HG03139 (cell line): ENCODE data around the gene IL12B.
A peak's percentile ranks its signal among the peaks of the same experiment; 100 is the strongest.
"Not testable (repeated sequence)": the region's sequence is repeated elsewhere in the genome, so short reads cannot be mapped to it uniquely, and the experiment has no call there.

Experiments
- ATAC-seq: cut with Tn5 transposase; IDR thresholded peaks from one replicate; pipeline ENCODE4 v1.9.1; 2021; ENCODE audit not compliant: unreplicated experiment

The IL12B gene

GRCh38 chr5:159333545-159333925, 3.2 kb upstream of the IL12B start:
- ATAC-seq, result no peak

- ATAC-seq, result no peak
Observed at GRCh38 chr5:159332800-159333544, 2.7 kb upstream of the IL12B start.

DNA sequence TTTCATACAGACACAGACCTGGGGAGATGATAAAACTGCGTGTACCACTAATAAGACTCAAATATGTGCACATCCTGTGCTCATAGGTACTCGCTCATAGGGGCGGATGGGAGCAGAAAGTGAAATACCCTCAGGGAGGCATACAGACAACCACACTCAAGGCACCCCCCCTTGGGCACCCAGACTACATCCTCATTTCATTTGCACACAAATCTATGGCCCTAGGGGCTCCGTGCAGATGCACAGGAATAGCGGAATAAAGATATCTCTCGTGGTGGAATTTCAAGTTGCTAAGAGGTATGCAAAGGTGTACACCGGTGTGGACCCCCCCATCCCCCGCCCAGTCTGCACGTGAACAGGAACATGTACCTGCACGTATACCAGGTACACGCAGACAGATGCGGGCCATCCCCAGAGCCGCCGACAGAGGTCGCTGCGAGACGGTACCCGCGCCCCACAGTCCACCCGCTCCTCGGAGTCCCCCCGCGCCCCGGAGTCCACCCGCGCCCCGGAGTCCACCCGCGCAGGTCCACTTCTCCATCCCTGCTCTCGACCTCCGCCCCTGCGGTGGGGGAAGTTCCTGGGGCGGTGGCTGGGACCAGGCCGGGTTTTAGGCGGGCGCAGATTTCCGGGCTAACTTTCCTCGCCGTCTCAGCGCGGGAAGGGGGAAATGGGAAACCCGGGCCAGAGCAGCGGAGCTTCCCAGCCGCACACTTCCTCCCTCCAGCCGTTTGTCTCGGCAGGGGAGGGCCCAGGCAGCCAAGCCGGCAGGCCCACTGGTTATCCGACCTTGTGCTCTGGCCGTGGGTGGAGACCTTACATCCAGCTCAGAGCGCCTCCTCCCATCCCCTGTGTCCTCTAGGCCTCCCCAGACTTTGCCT, 1.0 kb upstream of the IL12B start:
- peak; percentile 64 for ATAC-seq

DNA sequence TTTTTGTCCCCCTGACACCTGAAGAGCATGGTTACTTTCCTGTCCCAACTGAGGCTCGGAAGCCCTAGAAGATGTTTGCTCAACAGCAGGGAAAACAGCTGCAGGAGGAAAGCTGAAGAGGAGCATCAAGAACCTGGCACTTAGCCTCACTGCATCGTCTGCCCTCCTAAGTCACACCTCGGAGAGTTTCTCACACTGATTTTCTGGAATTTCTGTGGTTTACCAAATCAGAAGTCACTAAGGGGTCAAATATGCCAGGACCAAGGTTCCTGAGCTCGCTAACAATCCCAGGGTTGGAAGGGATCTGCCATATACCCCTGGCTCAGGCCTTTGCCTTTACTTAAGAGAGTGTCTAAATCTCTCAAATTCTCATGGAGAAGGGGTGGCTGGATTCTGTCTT, 5.3 kb downstream of the IL12B start:
- no peak for ATAC-seq

- no peak for ATAC-seq
Observed at GRCh38 chr5:159324102-159324755, 6.1 kb downstream of the IL12B start.

GRCh38 chr5:159322180-159322579, 8.1 kb downstream of the IL12B start:
- no peak for ATAC-seq

DNA sequence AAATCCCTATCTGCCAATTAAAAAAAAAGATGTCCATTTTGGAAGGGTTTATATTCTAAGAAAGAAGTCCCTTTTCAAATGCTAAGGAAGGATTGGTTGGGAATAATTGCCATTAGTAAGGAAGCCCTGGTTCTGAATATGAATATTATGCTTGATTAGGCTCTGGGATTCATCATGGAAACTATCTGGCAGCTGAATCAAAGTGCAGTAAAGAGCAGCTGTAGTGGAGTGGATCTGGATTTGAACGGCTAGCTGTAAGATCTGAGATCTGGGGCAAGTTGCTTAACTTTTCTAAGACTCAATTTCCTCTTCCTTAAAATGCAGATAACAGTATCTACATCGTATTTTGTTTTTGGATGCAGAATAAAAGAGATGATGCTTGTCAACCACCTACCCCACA, 10.5 kb downstream of the IL12B start:
- no peak for ATAC-seq

GRCh38 chr5:159319363-159319762, 10.9 kb downstream of the IL12B start:
- no peak for ATAC-seq

GRCh38 chr5:159318448-159318847, 11.8 kb downstream of the IL12B start:
- no peak for ATAC-seq

DNA sequence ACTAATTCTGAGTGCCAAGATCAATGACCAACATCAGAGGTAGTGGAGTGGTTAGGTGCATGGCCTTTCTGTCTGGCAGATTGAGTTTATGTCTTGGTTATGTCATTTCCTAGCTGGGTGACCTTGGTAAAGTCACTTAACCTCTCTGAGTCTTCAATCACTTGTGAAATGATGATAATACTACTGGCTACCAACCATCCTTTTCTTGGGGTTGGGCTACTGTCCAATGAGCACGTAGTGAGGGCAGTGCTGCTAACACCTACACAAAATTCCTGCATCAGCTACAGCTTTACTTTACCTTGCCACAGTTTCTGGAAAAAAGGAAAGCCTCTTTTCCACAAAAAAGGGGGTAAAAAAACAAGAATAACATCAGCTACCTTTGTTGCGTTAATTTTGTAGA, 12.4 kb downstream of the IL12B start:
- ATAC-seq, result no peak

GRCh38 chr5:159316519-159317383, 13.5 kb downstream of the IL12B start:
- ATAC-seq, result no peak

DNA sequence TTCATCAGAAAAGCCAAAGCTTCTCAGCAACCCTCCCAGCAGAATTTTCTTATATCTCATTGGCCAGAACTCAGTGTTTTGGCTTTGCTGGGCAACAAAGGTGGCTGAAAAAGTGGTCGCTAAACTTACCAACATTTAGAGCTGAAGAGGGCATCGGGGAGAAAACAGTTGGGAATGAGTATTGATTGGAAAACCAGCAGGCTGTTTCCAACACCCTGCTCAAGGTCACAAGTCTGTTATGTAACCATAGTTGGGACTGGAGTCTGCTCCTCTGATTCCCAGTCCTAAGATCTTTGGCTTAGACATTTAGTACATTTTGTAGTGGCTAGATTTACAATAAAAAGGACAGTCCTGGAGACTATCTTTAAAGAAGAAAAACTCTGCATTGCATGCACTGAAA, 17.1 kb downstream of the IL12B start:
- ATAC-seq, result no peak

GRCh38 chr5:159311063-159311462, 19.2 kb downstream of the IL12B start:
- no peak for ATAC-seq

GRCh38 chr5:159310511-159310910, 19.8 kb downstream of the IL12B start:
- ATAC-seq, result no peak

DNA sequence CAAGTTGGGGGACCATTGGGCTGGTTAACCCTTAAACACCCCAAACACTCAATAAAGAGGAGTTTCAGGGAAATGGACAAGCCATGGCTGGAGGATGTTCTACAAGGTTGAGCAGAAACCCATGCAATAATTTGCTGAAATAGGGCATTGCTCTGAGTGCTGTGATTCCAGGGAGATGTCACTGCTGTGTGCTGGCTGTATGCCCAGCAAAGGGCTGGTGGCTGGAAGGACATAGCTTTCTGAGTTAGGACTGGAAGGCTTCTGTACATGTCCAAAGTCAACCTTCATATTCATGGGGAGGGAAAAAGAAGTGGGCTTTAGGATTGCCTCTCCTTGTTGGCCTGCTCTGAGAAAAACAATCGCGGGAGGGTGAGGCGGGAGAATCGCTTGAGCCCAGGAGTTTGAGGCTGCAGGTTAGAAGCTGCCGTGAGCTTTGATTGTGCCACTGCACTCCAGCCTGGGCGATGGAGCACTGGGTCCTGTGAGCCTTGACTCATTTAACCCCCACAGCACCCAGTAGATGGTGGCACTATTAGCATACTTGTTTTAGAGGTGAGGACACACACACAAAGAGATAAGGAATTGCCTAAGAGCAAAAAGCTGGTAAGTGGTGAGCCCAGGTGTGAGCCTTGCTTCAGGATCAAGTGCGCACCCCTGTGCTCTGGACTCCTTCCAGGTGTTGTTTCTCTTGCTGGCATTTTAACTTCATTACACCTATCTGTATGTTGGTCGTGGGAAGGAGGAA, 20.4 kb downstream of the IL12B start:
- ATAC-seq, result no peak

DNA sequence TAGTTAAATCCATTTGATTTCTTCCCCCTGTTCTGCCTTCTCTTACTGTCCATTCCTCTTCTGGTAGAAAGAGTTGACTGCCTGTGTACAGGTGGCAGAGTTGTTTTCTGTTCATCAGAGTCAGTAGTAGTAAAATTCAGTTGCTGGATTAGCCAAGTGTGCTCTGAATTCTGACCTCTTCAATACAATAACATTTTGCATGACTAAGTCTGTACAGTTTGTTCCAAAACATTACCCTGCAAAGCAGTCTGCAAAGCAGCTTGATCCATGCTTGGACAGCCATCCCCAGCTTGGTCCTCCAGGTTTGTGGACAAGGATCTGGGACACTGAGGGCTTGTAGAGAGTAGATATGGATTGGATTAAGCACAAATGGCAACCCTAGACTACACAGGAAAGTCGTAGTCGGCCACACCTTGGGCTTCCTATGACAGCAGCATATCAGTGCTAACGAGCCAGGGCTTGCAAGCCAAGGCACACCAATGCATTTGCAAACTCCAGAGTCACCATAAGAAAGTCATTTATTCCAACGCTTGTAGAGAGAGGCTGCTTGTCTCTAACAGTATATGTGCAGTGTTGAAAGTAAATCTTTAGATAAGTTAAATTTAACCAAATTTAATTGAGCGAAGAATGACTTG, 25.2 kb downstream of the IL12B start:
- no peak for ATAC-seq

DNA sequence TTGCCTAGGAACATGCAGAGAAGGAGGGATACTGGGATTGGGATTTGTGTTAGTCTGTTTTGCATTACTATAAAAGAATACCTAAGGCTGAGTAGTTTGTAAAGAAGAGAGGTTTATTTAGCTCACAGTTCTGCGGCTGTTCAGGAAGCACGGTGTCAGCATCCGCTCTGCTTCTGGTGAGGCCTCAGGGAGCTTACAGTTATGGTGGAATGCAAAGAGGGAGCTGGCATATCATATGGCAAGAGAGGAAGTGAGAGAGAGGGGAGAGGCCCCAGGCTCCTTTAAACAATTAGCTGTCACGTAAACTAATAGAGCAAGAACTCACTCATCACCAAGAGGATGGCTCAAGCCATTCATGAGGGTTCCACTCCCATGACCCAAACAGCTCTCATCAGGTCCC, 27.0 kb downstream of the IL12B start:
- no peak for ATAC-seq

GRCh38 chr5:159301929-159302860, 28.1 kb downstream of the IL12B start:
- ATAC-seq, result not testable (repeated sequence)

DNA sequence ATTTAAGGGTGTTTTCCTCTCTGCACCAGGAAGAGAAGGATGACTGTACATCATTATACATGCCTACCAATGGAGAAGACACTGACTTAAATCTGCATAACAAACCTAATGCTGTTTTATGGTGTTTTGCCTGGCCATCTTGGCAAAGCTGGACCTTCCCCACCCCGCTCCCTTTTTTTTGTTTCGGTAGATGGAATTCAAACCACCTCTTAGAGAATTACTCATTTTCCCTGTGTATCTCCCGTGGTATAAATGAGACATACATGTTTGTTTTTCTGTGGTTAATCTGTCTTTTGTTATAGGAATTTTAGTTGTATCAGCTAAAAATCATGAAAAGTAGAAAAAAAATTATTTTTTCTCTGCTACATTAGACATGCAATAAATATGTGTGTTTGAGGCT, 28.8 kb downstream of the IL12B start:
- no peak for ATAC-seq
